Upper lobe of right lung (tissue), 1 donor: Measurements from ENCODE around the gene NIPAL1. TPM values are rescaled to one million over a fixed set of nuclear protein-coding genes. Genes with fewer than 3 reads are reported as not detected.

ENCODE experiments used
- ATAC-seq: fragments of 200-7000 bp; cut with Tn5 transposase; one replicate; pipeline ENCODE4 v1.9.1; 2020; ENCODE audit warnings: mild to moderate bottlenecking, moderate library complexity
- DNase-seq: peaks from one replicate; pipeline ENCODE4 v3.0.0-alpha.2; 2020
- H3K27ac ChIP-seq: fragments of 200-600 bp; one replicate; pipeline ENCODE4 v1.8.0; 2022
- H3K27me3 ChIP-seq: fragments of 200-600 bp; one replicate; pipeline ENCODE4 v1.8.0; 2022; ENCODE audit warnings: mild to moderate bottlenecking
- H3K36me3 ChIP-seq: fragments of 200-600 bp; one replicate; pipeline ENCODE4 v1.8.0; 2022
- H3K4me1 ChIP-seq: fragments of 200-600 bp; one replicate; pipeline ENCODE4 v1.8.0; 2022
- H3K4me3 ChIP-seq: fragments of 200-600 bp; one replicate; pipeline ENCODE4 v1.8.0; 2022; ENCODE audit warnings: mild to moderate bottlenecking
- H3K9me3 ChIP-seq: fragments of 200-600 bp; one replicate; pipeline ENCODE4 v1.8.0; 2022
- intact Hi-C: fragments of 100-400 bp; cut with DNase I; formaldehyde crosslinking; loops from one replicate; pipeline ENCODE4 v1.11.0; 2022
- total RNA-seq: library from RNA; stranded (reverse); fragmentation: NEBNext Ultra II Directional; extraction: Animal tissue kit (Norgen Biotek cat#: 25700); gene quantifications from one replicate; pipeline ENCODE4 v1.2.1, GENCODE V29; 2021
- TF ChIP-seq, protein P1 (sequence below): fragments of 200-600 bp; IDR thresholded peaks from one replicate; pipeline ENCODE4 v1.8.0; 2022; ENCODE audit warnings: antibody characterized with exemption
- donor health status: DM: no; HTN: yes; CAD: no; lungs with severe emphysema.

Gene NIPAL1
- total RNA-seq, 1 donor from 2014 or later = 2.0 TPM

- intact Hi-C loops = no loop called here
- ATAC-seq (peak; percentile 68), DNase-seq (peak; percentile 78)
- Histone ChIP-seq H3K9me3 (no peaks in the 10 kb centered on the region), H3K27ac (no peak overlapping the region), H3K27me3 (peaks cover 20% of the 10 kb centered on the region), H3K4me1 (peaks cover 8% of the 10 kb centered on the region), H3K4me3 (peak overlapping the region; percentile 70), H3K36me3 (no peaks in the 10 kb centered on the region)
- TF ChIP-seq, protein P1, sequence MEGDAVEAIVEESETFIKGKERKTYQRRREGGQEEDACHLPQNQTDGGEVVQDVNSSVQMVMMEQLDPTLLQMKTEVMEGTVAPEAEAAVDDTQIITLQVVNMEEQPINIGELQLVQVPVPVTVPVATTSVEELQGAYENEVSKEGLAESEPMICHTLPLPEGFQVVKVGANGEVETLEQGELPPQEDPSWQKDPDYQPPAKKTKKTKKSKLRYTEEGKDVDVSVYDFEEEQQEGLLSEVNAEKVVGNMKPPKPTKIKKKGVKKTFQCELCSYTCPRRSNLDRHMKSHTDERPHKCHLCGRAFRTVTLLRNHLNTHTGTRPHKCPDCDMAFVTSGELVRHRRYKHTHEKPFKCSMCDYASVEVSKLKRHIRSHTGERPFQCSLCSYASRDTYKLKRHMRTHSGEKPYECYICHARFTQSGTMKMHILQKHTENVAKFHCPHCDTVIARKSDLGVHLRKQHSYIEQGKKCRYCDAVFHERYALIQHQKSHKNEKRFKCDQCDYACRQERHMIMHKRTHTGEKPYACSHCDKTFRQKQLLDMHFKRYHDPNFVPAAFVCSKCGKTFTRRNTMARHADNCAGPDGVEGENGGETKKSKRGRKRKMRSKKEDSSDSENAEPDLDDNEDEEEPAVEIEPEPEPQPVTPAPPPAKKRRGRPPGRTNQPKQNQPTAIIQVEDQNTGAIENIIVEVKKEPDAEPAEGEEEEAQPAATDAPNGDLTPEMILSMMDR = no peak
Measured at GRCh38 chr4:48017108-48017571, 568 bp downstream of the NIPAL1 start.

DNA sequence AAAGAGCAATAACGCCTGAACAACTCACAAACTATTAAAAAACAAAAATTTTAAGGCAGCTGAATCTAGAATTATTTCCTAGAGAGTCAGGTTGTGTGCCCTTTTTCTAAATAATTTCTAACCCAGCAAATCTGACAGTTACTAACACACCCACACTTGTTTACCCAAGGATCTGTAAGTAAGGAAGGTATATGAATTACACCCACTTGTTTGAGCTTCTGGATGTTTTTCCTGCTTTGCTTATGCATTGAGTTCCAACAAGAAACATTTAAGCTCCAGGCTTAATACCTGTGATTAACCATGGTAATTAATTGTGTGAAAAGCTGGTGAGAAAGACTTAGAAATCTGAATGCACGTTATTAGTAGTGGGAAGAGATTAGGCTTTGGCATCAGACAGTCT, 1.5 kb downstream of the NIPAL1 start:
- DNase-seq (no peak), ATAC-seq (no peak)
- no peaks in the 10 kb centered on the region for H3K9me3 ChIP-seq
- H3K4me3 ChIP-seq = no peak overlapping the region
- H3K36me3 ChIP-seq = no peaks in the 10 kb centered on the region
- intact Hi-C loops = no loop called here
- H3K4me1 ChIP-seq = peaks cover 8% of the 10 kb centered on the region
- H3K27ac ChIP-seq = no peak overlapping the region
- TF ChIP-seq, protein P1 = no peak
- peaks cover 20% of the 10 kb centered on the region for H3K27me3 ChIP-seq

DNA sequence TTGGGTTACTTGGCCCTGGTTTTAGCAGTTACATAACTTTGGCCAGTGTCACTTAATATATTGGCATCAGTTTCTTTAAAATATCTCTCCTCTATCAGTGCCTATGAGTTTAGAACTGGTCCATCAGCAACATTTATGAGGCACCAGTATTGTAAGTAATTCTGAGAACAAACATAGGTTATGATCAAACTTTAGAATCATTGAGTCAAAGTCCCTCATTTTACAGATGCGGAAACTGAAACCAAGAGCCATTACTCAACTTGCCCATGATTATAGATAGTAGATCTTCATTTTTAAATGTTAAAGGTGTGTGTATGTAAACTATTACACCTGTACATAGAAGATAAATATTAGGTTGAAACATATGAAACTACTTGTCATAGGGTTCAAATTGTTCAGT, 4.5 kb downstream of the NIPAL1 start:
- no peaks in the 10 kb centered on the region for H3K36me3 ChIP-seq
- no peaks in the 10 kb centered on the region for H3K9me3 ChIP-seq
- peaks cover 8% of the 10 kb centered on the region for H3K4me1 ChIP-seq
- TF ChIP-seq, protein P1 = no peak
- H3K4me3 ChIP-seq = no peak overlapping the region
- intact Hi-C loops = no loop called here
- no peak overlapping the region for H3K27ac ChIP-seq
- ATAC-seq = no peak
- H3K27me3 ChIP-seq = peaks cover 17% of the 10 kb centered on the region
- DNase-seq = no peak

DNA sequence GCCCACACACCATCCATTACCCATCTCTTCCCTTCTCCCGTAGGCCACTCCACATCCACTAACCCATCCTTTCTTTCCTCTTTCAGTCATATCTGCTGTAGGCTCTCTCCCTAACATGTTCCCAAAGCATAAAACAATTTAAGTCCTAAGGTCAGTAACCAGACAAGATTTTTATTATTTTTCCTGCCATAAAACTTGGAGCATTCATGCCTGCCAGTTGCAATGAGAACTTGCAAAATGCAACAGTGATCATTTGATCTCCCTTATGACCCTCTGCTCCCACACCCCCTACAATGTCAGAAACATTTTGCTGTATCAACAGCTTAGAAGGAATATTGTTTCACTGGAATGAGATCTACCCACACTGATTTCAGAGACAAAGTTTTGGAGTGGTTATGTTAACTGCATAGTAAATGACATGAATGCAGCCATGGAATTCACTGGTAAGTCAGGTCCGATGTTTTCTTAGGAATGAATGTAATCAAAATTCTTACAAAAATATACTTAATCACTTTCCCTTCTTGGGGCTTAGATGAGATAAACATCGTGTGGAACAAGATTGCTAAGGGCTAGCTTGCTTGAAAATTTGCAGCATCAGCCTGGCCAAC, 5.7 kb downstream of the NIPAL1 start:
- intact Hi-C loops = no loop called here

DNA sequence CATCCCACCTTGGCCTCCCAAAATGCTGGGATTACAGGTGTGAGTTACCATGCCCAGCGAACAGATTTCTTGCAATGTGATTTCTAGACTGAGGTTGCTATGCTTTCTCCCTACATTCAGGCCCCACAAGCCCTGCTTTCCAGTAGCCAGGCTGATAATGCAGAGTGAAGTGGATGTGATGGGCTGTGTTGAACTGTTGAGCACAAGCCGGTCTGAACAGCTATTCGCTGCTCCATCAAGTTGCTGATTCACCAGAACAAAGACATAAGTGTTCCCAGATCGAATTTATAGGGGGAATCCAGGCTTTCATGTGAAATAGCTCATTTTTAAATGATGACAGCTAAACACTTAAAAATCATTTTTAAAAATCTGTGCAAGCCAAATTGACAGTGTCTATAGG, 8.0 kb downstream of the NIPAL1 start:
- TF ChIP-seq, protein P1 = no peak
- intact Hi-C loops = no loop called here
- DNase-seq (no peak), ATAC-seq (no peak)
- H3K27ac ChIP-seq = no peak overlapping the region
- H3K9me3 ChIP-seq = no peaks in the 10 kb centered on the region
- H3K4me1 ChIP-seq = no peaks in the 10 kb centered on the region
- H3K27me3 ChIP-seq = peaks cover 3% of the 10 kb centered on the region
- no peaks in the 10 kb centered on the region for H3K36me3 ChIP-seq
- H3K4me3 ChIP-seq = no peak overlapping the region

More for the DNA sequence above, 5.7 kb downstream of the NIPAL1 start:
- TF ChIP-seq, protein P1 = no peak
- peaks cover 7% of the 10 kb centered on the region for H3K27me3 ChIP-seq
- DNase-seq (no peak), ATAC-seq (no peak)
- H3K4me3 ChIP-seq = no peak overlapping the region
- no peak overlapping the region for H3K27ac ChIP-seq
- H3K9me3 ChIP-seq = no peaks in the 10 kb centered on the region
- H3K36me3 ChIP-seq = no peaks in the 10 kb centered on the region
- H3K4me1 ChIP-seq = no peaks in the 10 kb centered on the region

DNA sequence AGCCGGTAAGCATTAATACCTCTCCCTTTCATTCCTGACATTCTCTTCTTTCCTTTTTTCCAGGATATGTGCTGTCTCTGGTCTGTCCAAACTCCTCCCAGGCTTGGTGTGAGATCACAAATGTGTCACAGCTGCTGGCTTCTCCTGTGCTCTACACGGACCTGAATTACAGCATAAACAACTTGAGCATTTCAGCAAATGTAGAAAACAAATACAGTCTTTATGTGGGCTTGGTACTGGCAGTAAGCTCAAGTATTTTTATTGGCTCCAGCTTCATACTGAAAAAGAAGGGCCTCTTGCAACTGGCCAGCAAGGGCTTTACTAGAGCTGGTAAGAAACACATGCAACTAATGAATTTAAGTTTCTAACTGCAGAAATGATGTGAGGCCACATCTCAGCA, 8.4 kb downstream of the NIPAL1 start:
- no peaks in the 10 kb centered on the region for H3K9me3 ChIP-seq
- H3K36me3 ChIP-seq = no peaks in the 10 kb centered on the region
- TF ChIP-seq, protein P1 = no peak
- intact Hi-C loops = no loop called here
- H3K27me3 ChIP-seq = peaks cover 3% of the 10 kb centered on the region
- ATAC-seq = peak; percentile 56
- H3K4me3 ChIP-seq = no peak overlapping the region
- no peaks in the 10 kb centered on the region for H3K4me1 ChIP-seq
- H3K27ac ChIP-seq = no peak overlapping the region
- no peak for DNase-seq
